Measurements from ENCODE around the gene EP400.
"Not testable (repeated sequence)": the region's sequence is repeated elsewhere in the genome, so short reads cannot be mapped to it uniquely, and the experiment has no call there.

EP400 gene

GRCh38 chr12:131947482-131948027 is 2.2 kb upstream of the EP400 start:
- Histone ChIP-seq H3K27me3 (replicated peaks; ENCODE audit: control insufficient read depth, insufficient read depth, low read length) (no peaks in the 10 kb centered on the region), H3K4me3 (ENCODE audit: low read length) (no peak overlapping the region), H3K36me3 (ENCODE audit: control insufficient read depth, insufficient read depth, low read length, severe bottlenecking) (peaks cover 18% of the 10 kb centered on the region), H3K9me3 (ENCODE audit: control insufficient read depth, low read length) (no peaks in the 10 kb centered on the region), H3K9ac (ENCODE audit: low read length) (no peak overlapping the region), H3K4me1 (ENCODE audit: control insufficient read depth, insufficient read depth, low read length) (peaks cover 5% of the 10 kb centered on the region)
- no peak for DNase-seq (ENCODE audit: low read depth)

DNA sequence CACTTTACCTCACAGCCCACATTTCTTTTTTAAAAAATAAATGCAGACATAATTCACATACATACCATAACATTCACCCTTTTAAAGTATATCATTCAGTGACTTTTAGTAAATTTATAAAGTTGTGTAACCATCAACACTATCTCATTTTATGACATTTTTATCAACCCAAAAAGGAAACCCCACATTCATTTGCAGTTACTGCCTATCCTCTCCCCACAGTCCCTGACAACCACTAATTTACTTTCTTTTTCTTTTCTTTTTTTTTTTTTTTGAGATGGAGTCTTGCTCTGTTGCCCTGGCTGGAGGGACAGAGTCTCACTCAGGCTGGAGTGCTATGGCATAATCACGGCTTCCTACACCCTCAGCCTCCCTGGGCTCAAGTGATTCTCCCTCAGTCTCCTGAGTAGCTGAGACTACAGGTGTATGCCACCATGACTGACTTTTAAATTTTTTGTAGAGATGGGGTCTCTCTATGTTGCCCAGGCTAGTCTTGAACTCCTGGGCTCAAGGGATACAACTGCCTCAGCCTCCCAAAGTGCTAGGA is 1.5 kb upstream of the EP400 start:
- H3K27me3 ChIP-seq (replicated peaks; ENCODE audit: control insufficient read depth, insufficient read depth, low read length): no peaks in the 10 kb centered on the region
- no peak overlapping the region for H3K4me3 ChIP-seq (ENCODE audit: low read length)
- DNase-seq (ENCODE audit: low read depth): no peak
- peaks cover 5% of the 10 kb centered on the region for H3K4me1 ChIP-seq (ENCODE audit: control insufficient read depth, insufficient read depth, low read length)
- H3K36me3 ChIP-seq (ENCODE audit: control insufficient read depth, insufficient read depth, low read length, severe bottlenecking): peaks cover 16% of the 10 kb centered on the region
- no peaks in the 10 kb centered on the region for H3K9me3 ChIP-seq (ENCODE audit: control insufficient read depth, low read length)
- no peak overlapping the region for H3K9ac ChIP-seq (ENCODE audit: low read length)

DNA sequence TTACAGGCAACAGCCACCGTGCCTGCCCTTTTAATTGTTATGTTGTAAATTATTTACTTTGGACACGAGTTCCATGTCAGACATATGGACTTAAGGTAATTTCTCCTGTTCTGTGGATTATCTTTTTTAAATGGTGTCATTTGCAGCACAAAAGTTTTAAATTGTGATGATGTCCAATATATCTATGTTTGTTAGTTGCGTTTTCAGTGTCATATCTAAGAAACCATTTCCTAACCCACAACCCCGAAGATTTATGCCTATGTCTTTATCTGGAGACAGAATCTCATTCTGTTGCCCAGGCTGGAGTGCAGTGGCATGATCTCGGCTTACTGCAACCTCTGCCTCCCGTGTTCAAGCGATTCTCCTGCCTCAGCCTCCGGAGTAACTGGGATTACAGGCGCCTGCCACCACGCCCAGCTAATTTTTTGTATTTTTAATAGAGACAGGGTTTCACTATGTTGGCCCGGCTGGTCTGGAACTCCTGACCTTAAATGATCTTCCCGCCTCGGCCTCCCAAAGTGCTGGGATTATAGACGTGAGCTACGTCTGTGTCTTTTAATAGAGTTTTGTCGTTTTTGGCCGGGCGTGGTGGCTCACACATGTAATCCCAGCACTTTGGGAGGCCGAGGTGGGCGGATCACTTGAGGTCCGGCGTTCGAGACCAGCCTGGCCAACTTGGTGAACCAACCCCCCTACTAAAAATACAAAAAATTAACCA is 870 bp upstream of the EP400 start:
- H3K4me1 ChIP-seq (ENCODE audit: control insufficient read depth, insufficient read depth, low read length); H3K36me3 ChIP-seq (ENCODE audit: control insufficient read depth, insufficient read depth, low read length, severe bottlenecking); H3K9me3 ChIP-seq (ENCODE audit: control insufficient read depth, low read length); H3K27me3 ChIP-seq (replicated peaks; ENCODE audit: control insufficient read depth, insufficient read depth, low read length); DNase-seq (ENCODE audit: low read depth): not testable (repeated sequence)
- peak overlapping the region; percentile 78 for H3K9ac ChIP-seq (ENCODE audit: low read length)
- H3K4me3 ChIP-seq (ENCODE audit: low read length): peak overlapping the region; percentile 81

- DNase-seq (ENCODE audit: low read depth): peak; percentile 70
- Histone ChIP-seq H3K4me3 (ENCODE audit: low read length) (peak overlapping the region; percentile 96), H3K36me3 (ENCODE audit: control insufficient read depth, insufficient read depth, low read length, severe bottlenecking) (no peaks in the 10 kb centered on the region), H3K4me1 (ENCODE audit: control insufficient read depth, insufficient read depth, low read length) (peaks cover 5% of the 10 kb centered on the region), H3K9me3 (ENCODE audit: control insufficient read depth, low read length) (no peaks in the 10 kb centered on the region), H3K27me3 (replicated peaks; ENCODE audit: control insufficient read depth, insufficient read depth, low read length) (no peaks in the 10 kb centered on the region), H3K9ac (ENCODE audit: low read length) (peak overlapping the region; percentile 93)
These were observed 606 bp downstream of the EP400 start for GRCh38 chr12:131950182-131950913.

GRCh38 chr12:131953810-131954209 is 4.1 kb downstream of the EP400 start:
- H3K27me3 ChIP-seq (replicated peaks; ENCODE audit: control insufficient read depth, insufficient read depth, low read length); DNase-seq (ENCODE audit: low read depth); H3K9me3 ChIP-seq (ENCODE audit: control insufficient read depth, low read length); H3K36me3 ChIP-seq (ENCODE audit: control insufficient read depth, insufficient read depth, low read length, severe bottlenecking); H3K9ac ChIP-seq (ENCODE audit: low read length); H3K4me3 ChIP-seq (ENCODE audit: low read length): not testable (repeated sequence)
- H3K4me1 ChIP-seq (ENCODE audit: control insufficient read depth, insufficient read depth, low read length): peaks cover 22% of the 10 kb centered on the region

GRCh38 chr12:131954460-131954859 is 4.7 kb downstream of the EP400 start:
- H3K9me3 ChIP-seq (ENCODE audit: control insufficient read depth, low read length); H3K9ac ChIP-seq (ENCODE audit: low read length); H3K36me3 ChIP-seq (ENCODE audit: control insufficient read depth, insufficient read depth, low read length, severe bottlenecking); DNase-seq (ENCODE audit: low read depth); H3K27me3 ChIP-seq (replicated peaks; ENCODE audit: control insufficient read depth, insufficient read depth, low read length); H3K4me3 ChIP-seq (ENCODE audit: low read length): not testable (repeated sequence)
- peaks cover 25% of the 10 kb centered on the region for H3K4me1 ChIP-seq (ENCODE audit: control insufficient read depth, insufficient read depth, low read length)

GRCh38 chr12:131959116-131959515 is 9.4 kb downstream of the EP400 start:
- Histone ChIP-seq H3K9me3 (ENCODE audit: control insufficient read depth, low read length) (no peaks in the 10 kb centered on the region), H3K9ac (ENCODE audit: low read length) (no peak overlapping the region), H3K4me3 (ENCODE audit: low read length) (no peak overlapping the region), H3K27me3 (replicated peaks; ENCODE audit: control insufficient read depth, insufficient read depth, low read length) (no peaks in the 10 kb centered on the region), H3K4me1 (ENCODE audit: control insufficient read depth, insufficient read depth, low read length) (peaks cover 30% of the 10 kb centered on the region), H3K36me3 (ENCODE audit: control insufficient read depth, insufficient read depth, low read length, severe bottlenecking) (peaks cover 16% of the 10 kb centered on the region)
- DNase-seq (ENCODE audit: low read depth): no peak

- H3K36me3 ChIP-seq (ENCODE audit: control insufficient read depth, insufficient read depth, low read length, severe bottlenecking): peaks cover 16% of the 10 kb centered on the region
- peaks cover 32% of the 10 kb centered on the region for H3K4me1 ChIP-seq (ENCODE audit: control insufficient read depth, insufficient read depth, low read length)
- H3K9ac ChIP-seq (ENCODE audit: low read length): peak overlapping the region; percentile 35
- no peaks in the 10 kb centered on the region for H3K27me3 ChIP-seq (replicated peaks; ENCODE audit: control insufficient read depth, insufficient read depth, low read length)
- H3K4me3 ChIP-seq (ENCODE audit: low read length): no peak overlapping the region
- no peaks in the 10 kb centered on the region for H3K9me3 ChIP-seq (ENCODE audit: control insufficient read depth, low read length)
- DNase-seq (ENCODE audit: low read depth): no peak
These were observed 10.2 kb downstream of the EP400 start for GRCh38 chr12:131959641-131960589.

DNA sequence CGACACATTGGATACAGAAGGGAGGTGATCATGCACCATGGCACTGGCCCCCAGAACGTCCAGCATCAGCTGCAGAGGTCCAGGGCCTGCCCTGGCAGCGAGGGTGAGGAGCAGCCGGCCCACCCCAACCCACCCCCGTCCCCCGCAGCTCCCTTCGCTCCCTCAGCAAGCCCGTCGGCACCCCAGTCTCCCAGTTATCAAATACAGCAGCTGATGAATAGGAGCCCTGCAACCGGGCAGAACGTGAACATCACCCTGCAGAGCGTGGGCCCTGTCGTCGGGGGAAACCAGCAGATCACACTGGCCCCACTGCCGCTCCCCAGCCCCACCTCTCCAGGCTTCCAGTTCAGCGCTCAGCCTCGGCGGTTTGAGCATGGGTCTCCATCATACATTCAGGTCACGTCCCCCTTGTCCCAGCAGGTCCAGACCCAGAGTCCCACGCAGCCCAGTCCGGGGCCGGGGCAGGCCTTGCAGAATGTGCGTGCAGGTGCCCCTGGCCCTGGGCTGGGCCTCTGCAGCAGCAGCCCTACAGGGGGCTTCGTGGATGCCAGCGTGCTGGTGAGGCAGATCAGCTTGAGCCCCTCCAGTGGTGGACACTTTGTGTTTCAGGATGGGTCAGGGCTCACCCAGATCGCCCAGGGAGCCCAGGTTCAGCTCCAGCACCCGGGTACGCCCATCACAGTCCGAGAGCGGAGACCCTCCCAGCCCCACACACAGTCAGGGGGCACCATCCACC is 11.0 kb downstream of the EP400 start:
- Histone ChIP-seq H3K36me3 (ENCODE audit: control insufficient read depth, insufficient read depth, low read length, severe bottlenecking) (peaks cover 16% of the 10 kb centered on the region), H3K4me1 (ENCODE audit: control insufficient read depth, insufficient read depth, low read length) (peaks cover 39% of the 10 kb centered on the region)
- DNase-seq (ENCODE audit: low read depth); H3K9me3 ChIP-seq (ENCODE audit: control insufficient read depth, low read length); H3K4me3 ChIP-seq (ENCODE audit: low read length); H3K9ac ChIP-seq (ENCODE audit: low read length); H3K27me3 ChIP-seq (replicated peaks; ENCODE audit: control insufficient read depth, insufficient read depth, low read length): not testable (repeated sequence)

DNA sequence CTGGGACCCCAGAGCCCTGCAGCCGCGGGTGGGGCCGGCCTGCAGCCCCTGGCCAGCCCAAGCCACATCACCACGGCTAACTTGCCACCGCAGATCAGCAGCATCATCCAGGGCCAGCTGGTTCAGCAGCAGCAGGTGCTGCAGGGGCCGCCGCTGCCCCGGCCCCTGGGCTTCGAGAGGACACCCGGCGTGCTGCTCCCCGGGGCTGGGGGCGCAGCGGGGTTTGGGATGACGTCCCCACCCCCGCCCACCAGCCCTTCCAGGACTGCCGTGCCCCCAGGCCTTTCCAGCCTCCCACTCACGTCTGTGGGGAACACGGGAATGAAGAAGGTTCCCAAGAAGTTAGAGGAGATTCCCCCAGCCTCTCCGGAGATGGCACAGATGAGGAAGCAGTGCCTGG is 11.6 kb downstream of the EP400 start:
- H3K9ac ChIP-seq (ENCODE audit: low read length); DNase-seq (ENCODE audit: low read depth); H3K4me3 ChIP-seq (ENCODE audit: low read length); H3K27me3 ChIP-seq (replicated peaks; ENCODE audit: control insufficient read depth, insufficient read depth, low read length); H3K9me3 ChIP-seq (ENCODE audit: control insufficient read depth, low read length): not testable (repeated sequence)
- peaks cover 33% of the 10 kb centered on the region for H3K4me1 ChIP-seq (ENCODE audit: control insufficient read depth, insufficient read depth, low read length)
- peaks cover 16% of the 10 kb centered on the region for H3K36me3 ChIP-seq (ENCODE audit: control insufficient read depth, insufficient read depth, low read length, severe bottlenecking)

Data from adipocyte (in vitro differentiated cells).